Fibroblast of villous mesenchyme (primary cell): ENCODE data around the gene NGEF. TPM values are rescaled to one million over a fixed set of nuclear protein-coding genes. Genes with fewer than 3 reads are reported as not detected.

Source experiments
- DNase-seq: peaks from one replicate; pipeline ENCODE4 v3.0.0-alpha.2; 2010; ENCODE audit warnings: low read depth
- H3K4me3 ChIP-seq: 2 replicates; pipeline ENCODE4 v1.5.1; 2011; ENCODE audit warnings: low read depth, mild to moderate bottlenecking, low read length
- total RNA-seq: library from RNA; depleted of rRNA; stranded (reverse); fragments of >200 nt; gene quantifications from 2 replicates; pipeline ENCODE4 v1.2.3, GENCODE V29; 2012
- TF ChIP-seq, protein P1 (sequence below): IDR thresholded peaks from 2 replicates; pipeline ENCODE4 v1.5.1; 2012; ENCODE audit warnings: low read depth, mild to moderate bottlenecking, low read length; ENCODE audit not compliant: insufficient read depth

Gene NGEF
- total RNA-seq, 1 donor = 0.86 TPM

DNA sequence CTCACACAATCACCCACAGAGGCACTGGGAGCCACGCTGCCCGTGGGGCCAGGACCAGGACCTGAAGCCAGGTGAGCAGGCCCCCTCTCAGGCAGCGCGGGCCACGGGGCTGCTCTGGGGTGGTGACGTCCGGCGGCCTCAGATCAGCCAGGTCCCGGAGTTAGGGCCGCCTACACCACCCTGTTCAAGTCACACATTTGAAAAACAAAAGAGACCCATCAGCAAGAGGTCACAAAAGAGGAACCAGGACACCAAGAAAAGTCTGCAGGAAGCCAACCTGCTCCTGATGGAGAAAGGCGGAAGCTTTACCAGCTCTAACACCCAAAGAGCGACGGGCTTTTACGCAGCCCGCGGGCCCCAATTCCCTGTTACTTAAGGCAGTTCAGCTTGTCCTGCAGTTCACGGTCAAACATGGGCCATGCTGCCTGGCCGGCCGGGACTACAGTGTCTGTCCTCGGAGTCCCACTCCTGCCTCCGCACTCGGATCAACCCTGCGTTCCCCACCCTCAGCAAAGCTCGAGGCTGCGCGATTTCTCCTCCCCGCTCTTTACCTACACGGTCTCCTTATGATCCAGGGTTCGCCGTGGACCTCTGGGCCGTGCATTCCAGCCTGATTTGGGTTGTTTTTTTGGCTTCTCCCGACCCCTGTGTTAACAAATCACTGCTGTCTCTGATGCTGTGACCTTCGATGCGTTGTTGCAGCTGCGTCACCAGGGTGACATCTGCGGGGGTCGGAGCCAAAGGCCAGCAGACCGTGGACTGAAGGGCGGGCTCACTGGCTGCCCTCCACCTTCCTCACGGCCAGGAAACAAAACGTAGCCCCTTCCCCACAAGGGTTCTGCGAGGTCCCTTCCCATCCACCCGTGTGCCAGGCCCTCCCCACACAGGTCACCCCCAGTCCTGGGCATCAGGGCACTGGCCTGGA lies 112.0 kb downstream of the NGEF start:
- H3K4me3 ChIP-seq = no peak overlapping the region
- DNase-seq = no peak

DNA sequence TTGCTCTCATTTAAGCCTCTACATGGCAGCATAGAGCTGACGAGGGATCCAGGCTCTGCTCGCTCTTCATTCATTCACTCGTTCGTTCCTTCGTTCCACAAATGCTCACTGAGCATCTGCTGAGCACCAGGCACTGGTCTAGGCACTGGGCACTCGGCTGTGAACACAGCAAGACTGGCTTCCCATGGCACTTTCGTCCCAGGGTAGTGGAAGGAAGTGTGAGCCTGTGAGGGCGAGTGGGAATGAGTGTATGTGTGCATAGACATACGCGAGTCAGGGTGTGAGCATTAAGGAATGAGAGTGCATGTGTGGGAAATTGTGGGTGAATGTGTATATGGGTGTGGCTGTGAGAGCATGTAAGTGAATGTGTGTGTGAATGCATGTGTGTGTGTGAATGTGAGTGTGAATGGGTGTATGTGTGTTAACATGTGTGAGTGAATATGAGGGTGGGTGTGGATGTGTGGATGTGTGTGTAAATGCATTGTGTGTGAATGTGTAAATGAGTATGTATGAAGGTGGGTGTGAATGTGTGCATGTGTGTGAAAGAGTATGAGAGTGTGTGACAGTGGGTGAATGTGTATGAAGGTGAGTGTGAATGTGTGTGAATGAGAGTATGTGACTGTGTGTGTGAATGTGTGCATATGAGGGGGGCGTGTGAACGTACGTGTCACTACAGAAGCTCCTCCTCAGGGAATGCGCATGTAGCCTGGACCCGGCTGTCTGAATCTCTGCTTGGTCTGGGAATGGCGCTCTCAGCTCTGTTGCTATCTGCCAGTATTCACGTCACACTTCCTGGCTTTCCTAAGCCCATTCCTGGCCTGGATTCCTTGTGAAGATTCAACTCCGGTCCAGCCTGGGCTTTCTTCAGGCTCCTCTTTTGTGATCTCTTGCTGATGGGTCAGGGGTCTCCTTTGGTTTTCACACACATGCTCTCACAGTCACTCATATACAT lies 114.2 kb downstream of the NGEF start:
- H3K4me3 ChIP-seq = no peak overlapping the region
- DNase-seq = peak; percentile 84
- TF ChIP-seq, protein P1, sequence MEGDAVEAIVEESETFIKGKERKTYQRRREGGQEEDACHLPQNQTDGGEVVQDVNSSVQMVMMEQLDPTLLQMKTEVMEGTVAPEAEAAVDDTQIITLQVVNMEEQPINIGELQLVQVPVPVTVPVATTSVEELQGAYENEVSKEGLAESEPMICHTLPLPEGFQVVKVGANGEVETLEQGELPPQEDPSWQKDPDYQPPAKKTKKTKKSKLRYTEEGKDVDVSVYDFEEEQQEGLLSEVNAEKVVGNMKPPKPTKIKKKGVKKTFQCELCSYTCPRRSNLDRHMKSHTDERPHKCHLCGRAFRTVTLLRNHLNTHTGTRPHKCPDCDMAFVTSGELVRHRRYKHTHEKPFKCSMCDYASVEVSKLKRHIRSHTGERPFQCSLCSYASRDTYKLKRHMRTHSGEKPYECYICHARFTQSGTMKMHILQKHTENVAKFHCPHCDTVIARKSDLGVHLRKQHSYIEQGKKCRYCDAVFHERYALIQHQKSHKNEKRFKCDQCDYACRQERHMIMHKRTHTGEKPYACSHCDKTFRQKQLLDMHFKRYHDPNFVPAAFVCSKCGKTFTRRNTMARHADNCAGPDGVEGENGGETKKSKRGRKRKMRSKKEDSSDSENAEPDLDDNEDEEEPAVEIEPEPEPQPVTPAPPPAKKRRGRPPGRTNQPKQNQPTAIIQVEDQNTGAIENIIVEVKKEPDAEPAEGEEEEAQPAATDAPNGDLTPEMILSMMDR = no peak

More for the DNA sequence above, 112.0 kb downstream of the NGEF start:
- TF ChIP-seq, protein P1 = no peak

DNA sequence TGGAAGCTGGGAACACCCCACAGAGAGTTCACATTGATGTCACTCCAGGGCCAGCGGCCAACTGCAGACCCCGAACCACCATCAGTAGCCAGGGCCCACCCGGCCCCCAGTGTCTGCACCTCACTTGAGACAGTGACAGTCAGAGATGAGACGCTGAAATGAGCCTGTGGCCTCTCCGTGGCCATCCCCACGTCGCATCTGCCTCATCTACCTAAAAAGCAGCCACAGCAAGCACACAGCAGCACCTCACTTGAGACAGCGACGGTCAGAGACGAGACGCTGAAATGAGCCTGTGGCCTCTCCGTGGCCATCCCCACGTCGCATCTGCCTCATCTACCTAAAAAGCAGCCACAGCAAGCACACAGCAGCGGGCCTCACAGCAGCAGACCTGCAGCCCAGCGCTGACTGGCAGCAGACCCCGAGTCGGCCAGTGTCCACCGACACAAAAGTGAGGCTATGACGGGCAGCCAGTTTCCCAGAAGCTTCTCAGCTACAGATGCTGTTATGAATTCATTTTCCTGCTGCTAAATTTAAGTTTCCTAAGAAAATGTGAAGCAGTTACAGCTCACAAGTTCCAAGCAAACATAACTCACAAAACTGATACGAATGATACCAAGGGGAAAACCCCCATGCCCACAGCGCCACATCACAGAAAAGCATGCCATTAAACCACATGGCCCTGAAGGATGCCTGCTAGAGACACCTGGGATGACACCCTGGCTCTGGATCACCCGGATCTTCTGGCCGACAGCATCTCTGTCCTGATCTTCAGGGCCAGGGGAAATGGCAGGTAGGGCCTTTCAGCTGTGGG lies 115.3 kb downstream of the NGEF start:
- no peak for DNase-seq
- TF ChIP-seq, protein P1 = no peak
- no peak overlapping the region for H3K4me3 ChIP-seq

DNA sequence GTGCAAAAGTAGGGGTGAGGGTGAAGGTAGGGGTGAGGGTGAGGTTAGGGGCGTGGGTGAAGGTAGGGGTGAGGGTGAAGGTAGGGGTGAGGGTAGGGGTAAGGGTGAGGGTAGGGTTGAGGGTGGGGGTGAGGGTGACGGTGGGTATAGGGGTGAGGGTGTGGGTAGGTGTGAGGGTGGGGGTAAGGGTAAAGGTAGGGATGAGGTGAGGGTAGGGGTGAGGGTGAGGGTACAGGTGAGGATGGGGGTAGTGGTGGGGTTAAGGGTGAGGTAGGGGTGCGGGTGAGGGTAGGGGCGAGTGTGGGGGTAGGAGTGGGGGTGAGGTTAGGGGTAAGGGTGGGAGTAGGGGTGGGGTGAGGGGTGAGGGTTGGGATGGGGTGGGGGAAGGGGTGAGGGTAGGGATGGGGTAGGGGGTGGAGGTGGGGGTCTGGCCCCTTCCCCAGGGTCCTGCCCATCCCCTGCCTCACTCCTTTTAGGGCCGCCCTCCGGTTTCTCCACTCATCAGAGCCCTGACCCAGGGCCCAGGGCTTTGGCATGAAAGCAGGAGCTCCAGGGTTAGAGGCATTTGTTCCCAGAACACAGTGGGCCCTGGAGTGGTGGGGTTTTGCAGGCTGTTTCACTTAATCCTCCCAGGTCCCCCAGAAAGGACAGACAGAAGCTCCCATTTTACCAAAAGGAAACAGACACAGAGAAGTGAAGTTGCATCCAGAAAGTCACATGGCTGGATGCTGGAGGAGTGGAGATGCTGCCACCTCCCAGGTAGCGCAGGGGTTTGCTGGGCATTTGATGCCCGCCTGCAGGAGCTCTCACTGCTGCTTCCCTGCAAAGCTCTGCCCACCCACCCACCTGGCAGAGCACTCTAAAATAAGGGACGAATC lies 116.1 kb downstream of the NGEF start:
- TF ChIP-seq, protein P1 = no peak
- no peak for DNase-seq
- no peak overlapping the region for H3K4me3 ChIP-seq

DNA sequence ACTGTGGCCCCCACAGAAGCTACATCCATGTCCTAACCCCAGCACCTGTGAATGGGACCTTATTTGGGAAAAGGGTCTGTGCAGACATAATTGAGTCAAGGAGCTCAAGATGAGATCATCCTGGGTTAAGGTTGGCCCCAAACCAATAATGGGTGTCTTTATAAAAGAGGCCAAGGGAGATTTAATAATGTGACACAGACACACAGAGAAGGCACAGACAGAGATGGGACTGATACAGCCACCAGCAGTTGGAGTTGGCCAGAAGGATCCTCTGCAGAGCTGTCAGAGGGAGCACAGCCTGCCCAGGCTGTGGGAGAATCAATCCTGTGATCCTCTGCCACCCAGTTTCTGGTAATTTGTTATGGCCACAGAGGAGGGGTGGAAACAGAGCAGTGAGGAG lies 116.9 kb downstream of the NGEF start:
- DNase-seq = no peak
- no peak overlapping the region for H3K4me3 ChIP-seq
- TF ChIP-seq, protein P1 = no peak
